SU-DHL-6 (cell line): Measurements from ENCODE around the gene KHSRP.

ENCODE experiments used
- H2AFZ ChIP-seq: fragments of 200-600 bp; sonication (generic); 2 replicates; pipeline ENCODE4 v1.6.1; 2014; ENCODE audit warnings: low read depth, mild to moderate bottlenecking, moderate library complexity, mixed read lengths, antibody characterized with exemption, low read length; ENCODE audit not compliant: severe bottlenecking
- H3F3A ChIP-seq: fragments of 200-600 bp; shearing (Covaris generic); 2 replicates; pipeline ENCODE4 v1.6.0; 2016; ENCODE audit warnings: antibody characterized with exemption, mild to moderate bottlenecking; ENCODE audit not compliant: insufficient read depth
- H3K27ac ChIP-seq: fragments of 200-600 bp; sonication (generic); 2 replicates; pipeline ENCODE4 v1.5.1; 2016; ENCODE audit warnings: low read depth, mild to moderate bottlenecking, low read length, moderate library complexity, mixed read lengths
- H3K27me3 ChIP-seq: fragments of 200-600 bp; sonication (generic), shearing (Covaris generic); 2 replicates; pipeline ENCODE4 v1.6.0; 2014; ENCODE audit warnings: mild to moderate bottlenecking, low read length
- H3K36me3 ChIP-seq: fragments of 200-600 bp; sonication (generic); 2 replicates; pipeline ENCODE4 v1.6.1; 2014; ENCODE audit warnings: mild to moderate bottlenecking, low read length, mixed read lengths
- H3K4me2 ChIP-seq: fragments of 300-600, 200-600 bp; shearing (Covaris generic), sonication (generic); 2 replicates; pipeline ENCODE4 v1.6.0; 2014; ENCODE audit warnings: low read length, low read depth, mild to moderate bottlenecking; ENCODE audit not compliant: poor library complexity, severe bottlenecking
- H3K4me3 ChIP-seq: fragments of 200-600 bp; sonication (generic); 2 replicates; pipeline ENCODE4 v1.5.1; 2014; ENCODE audit warnings: antibody characterized with exemption, low read length, mild to moderate bottlenecking, mixed read lengths; ENCODE audit not compliant: insufficient read depth, poor library complexity, severe bottlenecking
- H3K79me2 ChIP-seq: fragments of 200-600 bp; sonication (generic); 2 replicates; pipeline ENCODE4 v1.6.1; 2014; ENCODE audit warnings: mild to moderate bottlenecking, low read length, moderate library complexity; ENCODE audit not compliant: insufficient read depth
- H3K9ac ChIP-seq: fragments of 200-600 bp; sonication (generic); 2 replicates; pipeline ENCODE4 v1.7.0; 2014; ENCODE audit warnings: mild to moderate bottlenecking, low read length
- H3K9me2 ChIP-seq: fragments of 200-600 bp; sonication (generic); replicated peaks from 2 replicates; pipeline ENCODE4 v1.6.1; 2014; ENCODE audit warnings: low read length; ENCODE audit not compliant: insufficient read depth
- H3K9me3 ChIP-seq: fragments of 200-600 bp; sonication (generic); 2 replicates; pipeline ENCODE4 v1.6.1; 2014; ENCODE audit warnings: low read length, mixed read lengths; ENCODE audit not compliant: insufficient read depth
- H4K20me1 ChIP-seq: fragments of 200-600 bp; sonication (generic); 2 replicates; pipeline ENCODE4 v1.6.1; 2014; ENCODE audit warnings: low read depth, mild to moderate bottlenecking, antibody characterized with exemption, low read length, moderate library complexity, mixed read lengths
- CTCF ChIP-seq: fragments of 200-600 bp; sonication (generic); IDR thresholded peaks from one replicate; pipeline ENCODE4 v1.5.1; 2017; ENCODE audit warnings: antibody characterized with exemption, mild to moderate bottlenecking, low read length, moderate library complexity; ENCODE audit not compliant: insufficient read depth, poor library complexity, severe bottlenecking
- EZH2phosphoT487 ChIP-seq: fragments of 200-600 bp; sonication (generic), shearing (Covaris generic); conservative IDR thresholded peaks from 2 replicates; pipeline ENCODE4 v1.6.1; 2018; ENCODE audit warnings: mild to moderate bottlenecking, antibody characterized with exemption, low read length, moderate library complexity, mixed read lengths

Gene KHSRP

GRCh38 chr19:6384381-6384780, 40.2 kb downstream of the KHSRP start:
- TF ChIP-seq CTCF = no peak
- no peak for TF ChIP-seq EZH2phosphoT487

GRCh38 chr19:6383188-6383587, 41.4 kb downstream of the KHSRP start:
- peaks cover 11% of the 10 kb centered on the region for H3K36me3 ChIP-seq
- no peak overlapping the region for H3K9ac ChIP-seq
- H2AFZ ChIP-seq = no peak overlapping the region
- H3K79me2 ChIP-seq = no peaks in the 10 kb centered on the region
- no peak overlapping the region for H3K27ac ChIP-seq
- H3K4me3 ChIP-seq = no peak overlapping the region
- no peaks in the 10 kb centered on the region for H3K27me3 ChIP-seq
- TF ChIP-seq CTCF (no peak), EZH2phosphoT487 (no peak)
- H4K20me1 ChIP-seq = no peaks in the 10 kb centered on the region
- H3F3A ChIP-seq = no peaks in the 10 kb centered on the region
- no peaks in the 10 kb centered on the region for H3K9me2 ChIP-seq
- no peaks in the 10 kb centered on the region for H3K9me3 ChIP-seq
- H3K4me2 ChIP-seq = no peak overlapping the region

More at GRCh38 chr19:6384381-6384780, 40.2 kb downstream of the KHSRP start:
- Histone ChIP-seq H3K27ac (no peak overlapping the region), H3K4me2 (no peak overlapping the region), H3K27me3 (no peaks in the 10 kb centered on the region), H3K4me3 (no peak overlapping the region), H4K20me1 (no peaks in the 10 kb centered on the region), H3K9me3 (no peaks in the 10 kb centered on the region), H3K9ac (no peak overlapping the region), H3F3A (no peaks in the 10 kb centered on the region), H3K36me3 (peaks cover 11% of the 10 kb centered on the region), H2AFZ (no peak overlapping the region), H3K79me2 (no peaks in the 10 kb centered on the region), H3K9me2 (no peaks in the 10 kb centered on the region)

GRCh38 chr19:6381030-6381750, 43.4 kb downstream of the KHSRP start:
- H3K9me3 ChIP-seq = no peaks in the 10 kb centered on the region
- no peaks in the 10 kb centered on the region for H4K20me1 ChIP-seq
- H3K9ac ChIP-seq = no peak overlapping the region
- H3K4me3 ChIP-seq = no peak overlapping the region
- no peaks in the 10 kb centered on the region for H3K79me2 ChIP-seq
- no peak overlapping the region for H3K27ac ChIP-seq
- TF ChIP-seq EZH2phosphoT487 (no peak), CTCF (no peak)
- H3K27me3 ChIP-seq = no peaks in the 10 kb centered on the region
- H2AFZ ChIP-seq = no peak overlapping the region
- H3K4me2 ChIP-seq = no peak overlapping the region
- no peaks in the 10 kb centered on the region for H3K9me2 ChIP-seq
- no peaks in the 10 kb centered on the region for H3F3A ChIP-seq
- peaks cover 11% of the 10 kb centered on the region for H3K36me3 ChIP-seq
